Measurements from ENCODE around the gene OBP2B. TPM values are rescaled to one million over a fixed set of nuclear protein-coding genes. Genes with fewer than 3 reads are reported as not detected.
A peak's percentile ranks its signal among the peaks of the same experiment; 100 is the strongest.

Gene OBP2B
- total RNA-seq, 1 donor from 2014 or later = not detected

DNA sequence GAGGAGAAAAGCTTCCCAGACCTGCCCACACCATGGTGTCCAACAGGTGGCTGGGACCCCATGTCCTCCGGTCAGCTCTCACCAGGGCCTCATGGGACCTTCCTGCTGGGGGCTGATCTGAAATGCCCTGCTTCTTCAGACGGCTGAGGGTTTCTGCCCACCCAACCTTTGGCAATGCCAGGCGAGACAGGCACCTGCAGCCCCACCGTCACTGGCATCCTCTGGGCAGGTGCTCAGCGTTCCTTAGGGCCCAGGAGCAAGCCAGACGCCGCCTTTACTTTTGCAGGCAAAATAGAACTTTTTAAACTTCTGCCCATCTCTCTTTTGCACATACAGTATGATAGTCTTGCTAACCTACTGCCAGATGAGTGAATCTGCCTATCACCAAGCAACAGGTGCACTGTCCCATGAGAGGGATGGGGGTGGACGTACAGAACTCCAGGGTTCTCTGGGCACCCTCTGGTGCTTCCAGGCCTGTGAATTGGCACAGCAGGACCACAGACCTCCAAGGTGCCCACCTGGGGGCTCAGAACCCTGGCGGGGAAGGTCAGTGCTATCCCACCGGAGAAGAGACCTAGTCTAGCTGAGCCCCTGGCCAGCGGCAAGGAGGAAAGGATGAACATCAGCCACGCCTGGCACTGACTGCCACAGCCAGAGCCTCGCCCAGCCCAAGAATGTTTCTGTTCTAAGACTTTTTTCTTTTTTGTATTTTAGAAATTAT is 7.5 kb downstream of the OBP2B start:
- Histone ChIP-seq H3K9me3 (no peaks in the 10 kb centered on the region), H3K36me3 (no peaks in the 10 kb centered on the region), H3K4me1 (no peaks in the 10 kb centered on the region), H3K27ac (no peak overlapping the region), H3K27me3 (peaks cover 10% of the 10 kb centered on the region), H3K4me3 (no peak overlapping the region)
- DNase-seq (peak; percentile 52), ATAC-seq (no peak)
- TF ChIP-seq CTCF (IDR thresholded peaks at IDR 0.05) = no peak
- intact Hi-C loops (cut with DNase I) = no loop called here

DNA sequence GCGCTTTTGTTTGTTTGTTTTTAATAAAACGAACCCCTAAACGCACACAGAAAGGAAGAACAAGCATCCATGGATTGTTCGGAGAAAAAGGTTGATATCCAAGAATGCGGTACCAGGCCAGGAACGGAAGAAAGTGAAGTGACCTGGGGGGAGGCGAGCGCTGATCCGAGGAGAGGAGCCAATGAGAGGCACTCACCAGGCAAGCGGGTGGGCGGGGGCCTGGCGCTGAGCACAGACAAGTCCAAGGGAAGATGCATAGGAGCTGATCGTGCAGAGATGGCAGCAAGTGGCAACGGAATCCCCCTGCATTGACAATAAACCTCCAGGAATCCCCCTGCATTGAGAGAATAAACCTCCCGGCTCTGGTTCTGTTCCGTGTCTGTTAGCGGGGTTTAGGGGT is 8.4 kb downstream of the OBP2B start:
- Histone ChIP-seq H3K36me3 (no peaks in the 10 kb centered on the region), H3K4me3 (no peak overlapping the region), H3K27me3 (peaks cover 11% of the 10 kb centered on the region), H3K4me1 (no peaks in the 10 kb centered on the region), H3K9me3 (no peaks in the 10 kb centered on the region), H3K27ac (no peak overlapping the region)
- ATAC-seq (no peak), DNase-seq (peak; percentile 47)
- TF ChIP-seq CTCF (IDR thresholded peaks at IDR 0.05) = no peak
- intact Hi-C loops (cut with DNase I) = no loop called here

DNA sequence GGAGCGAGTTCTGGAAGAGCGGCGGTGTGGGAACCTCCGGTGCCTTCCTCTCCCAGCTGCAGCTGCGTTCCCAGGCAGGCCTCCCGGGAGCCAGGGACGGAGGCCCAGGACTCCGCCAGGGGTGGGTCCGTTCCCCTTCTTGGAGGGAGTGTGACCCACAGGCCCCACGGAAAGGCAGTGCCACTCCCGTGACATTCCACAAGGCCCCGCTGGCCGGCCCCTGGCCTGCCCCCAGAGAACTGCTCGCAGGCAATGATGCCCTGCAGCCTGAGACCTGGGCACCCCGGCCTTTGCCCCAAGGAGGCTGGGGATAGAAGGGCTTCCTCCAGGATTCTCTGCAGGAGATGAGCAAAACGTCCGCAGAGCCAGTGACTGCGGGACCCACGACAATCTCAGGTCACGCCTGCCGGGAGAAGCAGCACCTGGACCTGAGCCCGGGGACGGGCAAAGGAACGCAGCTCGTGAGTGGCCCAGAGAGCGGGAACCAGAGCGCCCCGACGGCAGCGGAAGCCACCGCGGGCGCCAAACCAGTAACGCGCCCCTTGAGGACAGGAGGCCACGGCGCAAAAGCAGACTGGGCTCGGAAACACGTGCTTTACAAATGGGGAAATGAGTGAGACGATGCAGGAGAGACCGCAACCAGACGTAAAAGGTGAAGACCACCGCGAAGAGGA is 9.3 kb downstream of the OBP2B start:
- ATAC-seq = peak; percentile 85
- intact Hi-C loops (cut with DNase I) = no loop called here
- Histone ChIP-seq H3K4me1 (no peaks in the 10 kb centered on the region), H3K27me3 (peaks cover 11% of the 10 kb centered on the region), H3K4me3 (peak overlapping the region; percentile 47), H3K36me3 (no peaks in the 10 kb centered on the region), H3K27ac (no peak overlapping the region), H3K9me3 (no peaks in the 10 kb centered on the region)
- TF ChIP-seq CTCF (IDR thresholded peaks at IDR 0.05) = peak; percentile 25
- DNase-seq = peak; percentile 72

GRCh38 chr9:133195029-133195428 is 14.0 kb downstream of the OBP2B start:
- no peak overlapping the region for H3K27ac ChIP-seq
- H3K9me3 ChIP-seq = no peaks in the 10 kb centered on the region
- H3K27me3 ChIP-seq = peaks cover 14% of the 10 kb centered on the region
- no peak for TF ChIP-seq CTCF (IDR thresholded peaks at IDR 0.05)
- no peaks in the 10 kb centered on the region for H3K36me3 ChIP-seq
- no peak overlapping the region for H3K4me3 ChIP-seq
- H3K4me1 ChIP-seq = no peaks in the 10 kb centered on the region
- intact Hi-C loops (cut with DNase I) = no loop called here
- DNase-seq (no peak), ATAC-seq (no peak)

DNA sequence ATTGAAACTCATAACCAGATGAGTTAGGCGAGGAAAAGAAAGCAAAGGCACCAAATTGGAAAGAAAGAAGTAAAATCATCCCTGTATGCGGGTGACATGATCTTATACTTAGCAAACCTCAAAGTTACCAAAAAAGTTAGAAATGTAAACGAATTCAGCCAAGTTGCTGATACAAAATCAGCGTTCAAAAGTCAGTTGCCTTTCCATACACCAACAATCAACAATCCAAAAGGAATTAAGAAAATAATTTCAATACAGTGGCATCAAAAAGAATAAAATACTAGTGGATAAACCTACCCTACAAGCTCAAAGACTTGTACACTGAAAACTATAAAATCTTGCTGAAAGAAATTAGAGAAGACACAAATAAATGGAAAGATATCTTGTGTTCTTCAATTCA is 14.5 kb downstream of the OBP2B start:
- intact Hi-C loops (cut with DNase I) = no loop called here
- H3K4me3 ChIP-seq = no peak overlapping the region
- ATAC-seq (no peak), DNase-seq (no peak)
- H3K27ac ChIP-seq = no peak overlapping the region
- peaks cover 10% of the 10 kb centered on the region for H3K27me3 ChIP-seq
- no peaks in the 10 kb centered on the region for H3K36me3 ChIP-seq
- no peaks in the 10 kb centered on the region for H3K9me3 ChIP-seq
- no peak for TF ChIP-seq CTCF (IDR thresholded peaks at IDR 0.05)
- no peaks in the 10 kb centered on the region for H3K4me1 ChIP-seq

Data from upper lobe of right lung (tissue), 1 donor.